HG03558 (cell line): ENCODE results near the gene PRSS53.
A peak's percentile ranks its signal among the peaks of the same experiment; 100 is the strongest.

Experiments
- ATAC-seq: cut with Tn5 transposase; IDR thresholded peaks from one replicate; pipeline ENCODE4 v1.9.1; 2021; ENCODE audit warnings: moderate number of reproducible peaks; ENCODE audit not compliant: unreplicated experiment; ENCODE audit errors: extremely low read depth

Gene PRSS53

DNA sequence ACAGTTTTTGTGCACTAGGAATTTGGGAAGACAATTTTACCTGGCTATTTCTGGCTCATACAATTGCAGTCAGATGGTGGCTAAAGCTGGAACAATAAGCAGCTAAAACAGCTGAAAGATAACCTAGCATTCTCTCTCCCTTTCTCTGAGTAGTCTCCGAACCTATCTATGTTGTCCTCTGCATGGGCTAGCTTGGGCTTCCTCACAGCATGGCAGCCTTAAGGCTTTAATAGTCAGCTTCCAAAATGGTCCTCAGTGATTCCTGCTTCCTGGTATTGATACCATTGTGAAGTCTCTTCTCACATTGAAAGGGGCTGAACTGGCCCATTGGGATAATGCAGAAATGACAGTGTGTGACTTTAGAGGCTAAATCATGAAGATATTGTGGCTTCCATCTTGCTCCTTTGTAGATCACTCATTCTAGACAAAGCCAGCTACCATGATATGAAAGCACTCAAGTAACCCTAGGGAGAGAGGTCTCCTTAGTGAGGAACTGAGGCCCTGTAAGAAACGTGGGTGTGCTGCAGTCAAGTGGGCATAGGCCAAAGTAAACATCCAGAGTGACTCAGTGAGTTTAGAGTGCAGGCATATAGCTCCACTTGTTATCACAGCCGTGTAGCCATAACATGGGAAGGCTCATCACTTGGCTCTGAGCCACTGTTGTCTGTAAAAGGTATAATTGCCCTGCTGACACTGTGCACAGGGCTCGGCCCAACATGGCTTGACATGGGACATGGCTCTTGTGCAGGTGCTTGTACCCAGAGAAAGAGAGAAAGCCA, 11.3 kb upstream of the PRSS53 start:
- ATAC-seq, result no peak

- peak; percentile 80 for ATAC-seq
These were observed 5.8 kb upstream of the PRSS53 start, which contains the start of gene VKORC1 for GRCh38 chr16:31094424-31095120. VKORC1 (minus strand) TSS chr16:31094797; CDS start chr16:31094729, 68 bp downstream.

GRCh38 chr16:31094088-31094423, 5.3 kb upstream of the PRSS53 start:
- ATAC-seq, result no peak

GRCh38 chr16:31093132-31093703, 4.5 kb upstream of the PRSS53 start:
- no peak for ATAC-seq

DNA sequence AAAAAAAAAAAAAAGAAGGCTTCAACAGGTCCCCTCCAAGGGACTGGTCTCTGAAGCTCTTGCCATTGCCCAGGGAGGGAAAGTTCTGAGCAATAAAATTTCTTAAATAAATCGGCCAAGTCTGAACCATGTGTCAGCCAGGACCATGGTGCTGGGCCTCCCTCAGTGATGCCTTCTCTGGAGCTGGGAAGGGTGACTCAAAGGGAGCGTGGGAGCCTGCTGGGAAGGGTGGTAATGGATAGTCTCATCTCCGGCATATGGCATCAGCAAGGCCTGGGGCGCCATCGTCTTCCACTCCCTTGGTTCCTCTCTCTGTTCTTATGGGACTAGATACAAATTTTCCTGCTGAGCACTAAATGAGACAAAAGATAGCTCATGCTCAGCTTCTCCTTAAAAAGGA, 3.6 kb upstream of the PRSS53 start:
- no peak for ATAC-seq

- no peak for ATAC-seq
These were observed 1.8 kb upstream of the PRSS53 start for GRCh38 chr16:31090540-31090939.

DNA sequence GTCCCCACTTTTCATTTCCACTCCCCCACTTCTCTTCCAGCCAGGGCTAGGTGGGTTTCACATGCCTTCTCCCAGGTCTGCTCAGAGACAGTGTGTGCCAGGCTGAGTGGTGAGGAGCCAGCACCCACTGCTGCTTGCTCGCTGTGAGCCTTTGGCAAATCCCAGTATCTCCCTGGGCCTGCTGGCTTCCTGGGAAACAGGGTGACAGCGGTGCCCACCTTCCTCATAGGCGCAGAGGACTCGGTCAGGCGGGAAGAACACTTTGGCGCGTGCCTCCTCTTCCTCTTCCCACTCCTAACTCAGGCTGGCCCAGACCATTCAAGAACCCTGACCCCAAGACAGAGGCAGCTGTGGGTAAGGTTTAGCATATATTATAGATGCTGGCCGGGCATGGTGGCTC, 456 bp upstream of the PRSS53 start:
- ATAC-seq, result no peak

DNA sequence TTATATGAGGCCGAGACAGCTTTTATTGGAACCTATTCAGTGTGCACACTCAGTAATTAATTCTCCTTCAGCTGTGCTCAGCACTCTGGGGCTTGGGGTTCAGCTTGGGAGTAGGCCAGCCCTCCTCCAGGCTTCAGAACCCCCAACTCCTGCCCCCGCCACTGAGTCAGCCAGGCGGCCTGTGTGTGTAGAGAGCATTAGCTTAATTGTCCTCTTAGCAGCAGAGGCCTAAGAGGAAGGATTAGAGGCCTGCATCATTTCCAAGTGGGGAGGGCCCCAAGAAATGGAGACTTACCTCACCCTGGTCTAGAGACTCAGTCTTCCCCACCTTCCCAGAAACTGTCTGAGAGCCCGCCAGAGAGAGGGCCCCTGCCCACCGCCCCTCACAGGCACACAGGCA, 772 bp downstream of the PRSS53 start:
- ATAC-seq, result no peak

DNA sequence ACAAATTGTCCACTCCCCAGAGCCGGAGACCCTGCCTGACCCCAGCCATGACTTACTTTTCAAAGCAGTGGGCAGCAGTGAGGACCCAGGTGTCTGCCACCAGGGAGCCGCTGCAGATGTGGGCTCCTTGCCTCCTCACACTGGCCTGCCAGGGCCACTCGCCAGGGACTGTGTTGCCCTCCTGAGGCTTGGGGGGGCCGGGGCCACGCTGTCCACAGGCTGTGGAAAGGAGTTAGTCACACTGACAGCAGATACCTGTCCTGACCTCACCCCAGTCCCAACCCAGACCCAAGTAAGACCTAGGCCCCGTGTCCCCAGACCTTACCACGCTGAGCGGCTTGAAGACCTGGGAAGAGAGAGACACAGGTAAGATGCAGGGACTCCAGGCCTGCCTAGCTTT, 1.3 kb downstream of the PRSS53 start:
- no peak for ATAC-seq

DNA sequence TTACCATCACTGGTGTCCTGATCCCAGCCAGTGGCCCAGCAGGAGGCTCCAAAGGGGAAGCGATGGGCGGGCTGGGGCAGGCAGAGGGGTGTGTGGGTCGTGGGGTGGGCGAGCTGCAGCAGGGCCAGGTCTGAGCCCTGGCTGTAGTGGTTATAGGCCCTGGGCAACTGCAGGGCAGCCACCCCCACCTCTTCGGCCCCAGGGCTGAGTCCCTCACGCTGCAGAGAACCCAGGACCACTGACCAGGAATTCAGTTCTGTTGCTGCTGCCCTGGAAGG, 2.2 kb downstream of the PRSS53 start:
- ATAC-seq, result no peak

DNA sequence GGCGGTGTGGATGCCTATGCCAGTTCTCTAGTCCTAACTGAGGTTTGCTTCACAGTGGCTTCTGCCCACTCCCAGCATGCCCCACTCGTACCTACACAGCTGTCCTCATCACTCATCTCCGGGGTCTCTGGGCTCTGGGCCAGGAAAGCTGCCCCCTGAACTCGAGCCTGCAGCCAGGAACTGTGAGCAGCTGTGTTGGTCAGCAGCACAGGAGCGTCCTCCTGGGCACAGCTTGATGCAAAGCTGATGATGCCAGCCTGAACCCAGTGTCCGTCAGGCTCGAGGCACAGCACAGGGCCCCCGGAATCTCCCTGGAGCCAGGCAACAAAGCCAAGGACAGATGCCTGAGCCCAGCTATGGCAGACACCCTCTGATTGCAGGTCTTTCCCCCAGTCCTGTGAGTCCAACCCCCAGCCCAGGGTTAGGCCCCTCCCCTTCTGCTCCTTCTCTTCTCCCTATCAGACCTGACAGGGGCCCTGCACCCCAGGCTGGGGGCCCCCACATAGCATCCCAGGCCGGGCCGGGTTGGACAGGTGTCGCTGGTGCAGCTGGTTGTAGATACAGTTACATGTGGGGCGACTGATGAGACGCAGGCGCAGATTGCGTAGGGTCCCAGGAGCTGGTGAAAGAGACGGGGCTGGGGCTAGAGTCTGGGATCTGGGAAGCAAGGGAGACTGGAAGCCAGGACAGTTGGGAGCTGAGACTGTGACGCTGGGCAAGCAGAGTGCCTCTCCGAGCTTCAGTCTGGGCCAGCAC, 2.7 kb downstream of the PRSS53 start:
- no peak for ATAC-seq

- no peak for ATAC-seq
These were observed 3.3 kb downstream of the PRSS53 start for GRCh38 chr16:31085411-31085810.

DNA sequence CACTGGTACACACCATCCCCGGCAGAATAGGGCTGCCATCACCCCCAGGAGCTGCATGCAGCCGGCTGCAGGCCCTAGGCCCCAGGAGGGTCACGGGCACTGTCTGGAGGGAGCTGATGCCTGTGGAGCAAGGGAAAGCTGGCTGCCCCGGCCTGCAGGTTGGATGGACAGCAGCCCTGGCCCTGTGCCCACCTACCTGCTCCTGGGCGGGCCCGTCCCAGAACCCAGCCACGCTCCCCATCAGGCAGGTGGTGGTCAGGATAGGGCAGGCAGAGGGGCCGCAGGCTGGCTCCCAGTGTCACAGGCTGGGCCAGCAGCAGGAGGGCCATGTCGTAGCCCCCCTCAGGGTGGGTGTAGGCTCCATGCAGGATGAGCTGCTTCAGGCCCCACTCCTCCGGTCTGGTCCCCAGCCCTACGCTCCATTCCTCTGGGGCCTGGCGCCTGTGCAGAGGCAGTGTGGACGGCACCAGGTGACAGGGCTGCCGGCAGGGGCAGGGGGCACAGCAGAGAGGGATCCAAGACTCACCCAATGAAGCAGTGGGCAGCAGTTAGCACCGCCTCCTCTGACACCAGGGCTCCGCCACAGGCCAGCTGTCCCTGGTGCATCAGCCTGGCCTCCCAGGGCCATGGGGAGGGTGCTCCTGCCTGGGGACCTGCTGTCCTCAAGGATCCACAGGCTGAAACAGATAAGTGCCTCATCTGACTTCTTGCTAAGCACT, 4.0 kb downstream of the PRSS53 start:
- no peak for ATAC-seq

DNA sequence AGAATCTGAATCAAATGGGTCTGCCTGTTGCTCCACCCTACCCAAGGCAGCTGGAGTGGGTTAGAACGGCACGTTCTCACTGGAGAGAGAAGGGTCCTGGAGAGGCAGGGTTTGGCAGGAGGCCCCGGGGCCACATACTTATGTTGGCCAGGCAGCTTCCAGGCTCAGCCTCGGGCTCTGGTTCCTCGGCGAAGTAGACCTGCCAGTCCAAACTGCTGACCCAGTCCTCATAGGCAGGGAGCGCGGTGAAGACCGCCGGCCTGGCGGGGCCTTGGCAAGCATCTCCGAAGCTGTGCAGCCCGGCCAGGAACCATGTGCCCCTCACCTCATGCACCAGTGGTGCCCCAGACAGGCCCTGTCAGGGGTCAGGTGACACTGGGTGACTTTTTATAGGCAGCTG, 4.8 kb downstream of the PRSS53 start:
- ATAC-seq, result no peak

DNA sequence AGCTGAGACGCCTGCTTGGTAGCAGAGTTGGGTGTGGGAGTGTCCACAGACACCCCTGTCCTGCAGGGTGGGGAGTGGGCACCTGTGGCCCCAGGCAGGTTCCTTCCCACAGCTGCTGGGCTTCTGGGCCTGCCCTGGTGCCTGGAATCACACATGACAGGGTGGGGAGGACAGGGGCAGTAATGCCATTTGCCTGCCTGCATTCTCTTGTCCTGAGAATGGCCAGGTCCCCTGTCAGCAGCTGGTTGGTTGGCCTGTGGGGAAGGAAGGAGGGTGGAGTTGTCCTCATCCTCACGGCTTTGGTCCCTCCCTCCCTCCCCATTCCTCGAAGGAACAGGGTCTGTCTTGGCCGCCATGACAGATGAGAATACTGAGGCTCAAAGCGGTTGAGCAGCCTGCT, 5.2 kb downstream of the PRSS53 start:
- ATAC-seq, result no peak

DNA sequence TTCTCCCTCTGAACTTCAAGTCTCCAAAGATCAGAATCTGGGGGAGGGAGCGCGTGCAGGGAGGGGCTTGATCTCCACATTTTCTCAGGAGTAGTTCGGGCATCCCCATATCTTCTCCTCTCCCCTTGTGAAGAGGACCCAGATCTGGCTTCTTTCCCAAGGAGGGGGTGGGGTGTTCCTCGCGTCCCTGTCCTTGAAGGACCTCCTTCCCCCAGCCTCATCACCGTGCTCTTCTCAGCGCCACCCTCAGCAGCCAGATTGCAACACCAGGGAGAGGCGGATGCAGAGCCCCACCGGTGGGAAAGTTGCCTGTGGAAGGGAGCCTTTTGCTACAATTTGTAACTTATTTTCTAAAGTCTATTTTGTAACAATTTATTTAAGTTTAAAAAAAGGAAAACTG, 5.7 kb downstream of the PRSS53 start:
- no peak for ATAC-seq

- ATAC-seq, result no peak
These were observed 6.2 kb downstream of the PRSS53 start for GRCh38 chr16:31082368-31083045.

GRCh38 chr16:31081428-31082351, 7.1 kb downstream of the PRSS53 start:
- no peak for ATAC-seq
